GM18870 (cell line): ENCODE data around the gene KLRG1.

Experiments
- ATAC-seq: cut with Tn5 transposase; IDR thresholded peaks from one replicate; pipeline ENCODE4 v1.9.1; 2021; ENCODE audit warnings: moderate library complexity; ENCODE audit not compliant: unreplicated experiment

The KLRG1 gene

DNA sequence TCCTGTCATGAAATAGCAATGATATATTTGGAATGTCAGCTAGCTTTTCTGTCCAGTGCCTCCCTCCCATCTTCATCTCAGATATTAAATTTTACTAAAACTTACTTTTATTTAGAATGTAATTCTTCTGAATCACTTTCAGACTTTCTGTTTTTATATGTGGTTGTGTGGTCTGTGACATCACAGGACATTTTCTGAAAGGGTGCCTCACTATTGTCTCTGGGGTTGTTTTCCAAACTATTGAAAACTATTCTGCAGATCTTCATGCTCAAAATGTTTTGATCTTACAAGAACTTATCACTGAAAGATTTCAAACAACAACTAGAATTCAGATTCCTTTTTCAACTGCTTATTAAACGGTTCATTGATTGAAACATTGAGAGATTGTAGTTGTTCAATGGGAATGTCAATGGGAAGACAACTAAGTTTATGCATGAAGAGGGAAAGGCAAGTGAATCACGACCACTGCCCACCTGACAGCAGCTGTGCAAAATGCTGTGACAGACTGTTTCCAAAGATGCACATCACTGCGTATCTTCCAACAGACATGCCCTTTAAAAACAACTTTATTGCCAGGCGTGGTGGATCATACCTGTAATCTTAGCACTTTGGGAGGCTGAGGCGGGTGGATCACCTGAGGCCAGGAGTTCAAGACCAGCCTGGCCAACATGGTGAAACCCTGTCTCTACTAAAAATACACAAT, 51.3 kb downstream of the KLRG1 start:
- no peak for ATAC-seq

DNA sequence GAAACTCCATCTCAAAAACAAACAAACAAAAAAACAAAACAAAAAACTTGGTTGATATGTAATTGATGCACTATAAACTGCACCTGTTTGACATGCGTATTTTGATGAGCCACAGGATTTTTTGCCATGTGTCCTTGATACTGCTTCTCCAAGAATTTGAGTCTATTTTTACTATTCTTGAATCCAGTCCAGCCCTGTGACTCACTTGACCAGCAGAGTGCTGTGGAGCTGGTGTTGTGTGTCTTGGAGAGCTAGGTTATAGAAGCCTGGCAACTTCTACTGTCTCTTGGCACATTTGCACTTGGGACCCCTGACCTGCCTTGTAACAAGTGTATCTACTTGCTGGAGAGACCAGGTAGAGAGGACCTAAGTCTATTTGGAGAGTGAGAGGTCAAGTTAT, 52.0 kb downstream of the KLRG1 start:
- no peak for ATAC-seq

DNA sequence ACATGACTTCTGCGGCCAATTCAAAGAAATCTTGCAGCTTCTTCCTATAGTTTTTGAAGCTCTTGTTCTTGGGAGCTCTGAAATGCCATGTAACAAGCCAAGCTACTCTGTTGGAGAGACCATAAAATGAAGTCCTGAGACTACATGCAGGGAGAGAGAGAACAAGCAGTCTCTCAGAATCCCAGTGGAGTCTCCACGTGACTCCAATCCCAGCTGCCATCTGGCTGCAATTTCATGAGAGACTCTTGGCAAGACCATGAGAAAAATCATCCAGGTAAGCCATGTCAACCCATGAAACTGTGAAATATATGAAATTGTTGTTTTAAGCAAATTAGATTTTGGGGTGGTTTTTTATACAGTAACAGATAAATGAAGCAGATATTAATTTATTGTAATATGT, 54.4 kb downstream of the KLRG1 start:
- no peak for ATAC-seq

DNA sequence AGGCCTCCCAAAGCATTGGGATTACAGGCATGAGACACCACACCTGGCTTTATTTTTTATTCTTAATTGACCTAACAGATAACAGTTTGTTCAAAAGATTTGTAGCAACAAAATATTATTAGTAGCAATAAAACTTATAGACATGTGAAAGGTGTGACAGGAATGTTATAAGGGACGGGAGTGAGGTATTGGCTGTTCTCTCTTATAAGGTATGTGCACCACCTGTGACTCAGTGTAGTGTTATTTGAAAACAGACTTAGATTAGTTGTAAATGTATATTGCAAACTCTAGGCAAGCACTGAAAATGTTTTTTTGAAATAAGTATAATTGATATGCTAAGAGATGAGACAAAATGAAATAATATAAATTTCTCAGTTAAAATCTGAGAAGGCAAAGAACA, 57.8 kb downstream of the KLRG1 start:
- ATAC-seq: no peak

DNA sequence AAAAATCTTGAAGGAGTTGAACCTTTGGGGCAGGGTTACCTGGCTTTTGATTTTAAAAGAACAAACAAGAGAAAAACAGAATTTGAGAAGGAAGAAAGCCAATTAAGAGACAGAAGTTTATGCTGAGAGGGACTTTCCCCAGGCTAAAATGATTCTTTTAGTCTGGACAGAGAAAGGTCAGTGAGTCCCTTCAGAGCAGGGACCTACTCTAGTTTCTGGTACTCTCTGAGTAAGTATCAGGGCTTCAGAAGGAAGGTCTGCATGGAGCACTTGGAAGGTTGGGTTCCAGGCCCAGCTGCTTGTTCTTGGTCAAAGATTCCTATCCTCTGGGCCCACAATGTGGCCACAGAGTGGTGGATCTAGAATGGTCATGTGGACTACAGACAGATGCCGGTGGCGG, 59.6 kb downstream of the KLRG1 start:
- ATAC-seq: no peak

DNA sequence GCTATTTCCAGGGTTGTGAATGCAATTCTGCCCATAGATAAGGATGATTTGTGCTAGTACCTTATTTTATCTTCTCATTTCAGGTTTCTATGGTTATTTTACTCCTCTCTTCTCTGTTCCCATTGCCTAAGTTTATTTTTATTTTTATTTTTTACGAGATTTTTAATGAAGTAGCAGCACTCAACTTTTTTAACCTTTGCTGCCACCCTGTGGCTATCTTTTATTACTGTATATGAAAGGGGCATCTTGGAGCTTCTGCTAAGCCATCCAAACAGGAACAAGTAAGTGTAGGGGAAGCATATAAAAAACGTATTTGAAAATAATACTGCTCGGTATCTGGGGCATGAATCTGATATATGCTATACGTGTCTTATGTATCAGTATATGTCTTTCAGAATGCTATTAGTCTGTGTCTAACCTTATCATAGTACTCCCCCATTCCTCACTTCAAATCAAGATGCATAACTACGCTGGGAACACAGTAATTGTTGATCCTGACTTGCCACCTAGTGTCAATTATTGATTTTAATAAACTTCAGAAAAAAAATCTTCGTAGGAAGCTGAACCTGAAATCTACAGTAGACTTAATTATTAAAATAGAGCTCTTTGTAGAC, 60.3 kb downstream of the KLRG1 start:
- no peak for ATAC-seq

DNA sequence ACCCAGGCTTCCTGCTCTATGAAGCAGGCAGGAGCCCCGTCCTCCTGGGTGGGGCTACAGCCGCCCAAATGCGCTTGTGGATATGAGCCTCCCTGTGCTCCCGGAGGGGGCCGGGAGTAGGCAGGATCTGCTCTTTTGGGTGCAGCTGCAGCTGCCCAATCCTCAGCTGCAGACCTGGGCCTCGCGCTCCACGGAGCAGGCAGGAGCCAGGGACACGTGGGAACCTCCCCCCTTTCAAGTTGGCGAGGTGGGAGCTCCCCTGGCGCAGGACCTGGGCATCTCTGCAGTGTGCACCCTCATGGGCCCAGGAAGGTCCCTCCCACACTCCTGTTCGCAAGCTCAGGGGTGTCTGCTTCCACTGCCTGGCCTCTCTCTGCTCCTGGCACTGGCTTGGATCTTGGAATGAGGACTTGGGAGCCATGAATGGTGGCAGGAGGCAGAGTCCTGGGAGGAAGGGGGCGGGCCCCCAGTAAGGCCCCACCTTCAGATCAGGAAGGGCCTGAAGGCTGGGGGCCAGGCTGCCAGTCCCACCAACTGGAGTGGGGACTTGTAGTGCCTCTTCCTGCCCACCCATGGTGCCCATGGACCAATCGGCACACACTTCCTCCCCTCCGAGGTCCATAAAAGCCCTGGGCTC, 61.3 kb downstream of the KLRG1 start:
- ATAC-seq: no peak

DNA sequence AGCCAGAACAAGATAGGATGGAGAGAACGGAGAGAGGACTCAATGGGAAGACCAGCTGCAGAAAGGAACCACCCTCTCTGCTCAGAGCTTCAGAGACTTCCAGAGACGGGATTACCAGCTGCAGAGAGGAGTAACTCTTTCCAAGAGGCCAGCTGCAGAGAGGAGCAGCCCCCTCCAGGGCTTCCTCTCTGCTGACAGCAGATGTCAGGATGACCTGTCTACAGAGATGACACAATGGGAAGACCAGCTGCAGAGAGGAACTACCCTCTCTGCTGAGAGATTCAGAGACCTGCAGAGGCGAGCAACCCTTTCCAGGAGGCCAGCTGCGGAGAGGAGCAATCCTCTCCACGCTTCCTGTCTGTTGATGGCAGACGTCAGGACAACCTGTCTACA, 61.8 kb downstream of the KLRG1 start:
- no peak for ATAC-seq

DNA sequence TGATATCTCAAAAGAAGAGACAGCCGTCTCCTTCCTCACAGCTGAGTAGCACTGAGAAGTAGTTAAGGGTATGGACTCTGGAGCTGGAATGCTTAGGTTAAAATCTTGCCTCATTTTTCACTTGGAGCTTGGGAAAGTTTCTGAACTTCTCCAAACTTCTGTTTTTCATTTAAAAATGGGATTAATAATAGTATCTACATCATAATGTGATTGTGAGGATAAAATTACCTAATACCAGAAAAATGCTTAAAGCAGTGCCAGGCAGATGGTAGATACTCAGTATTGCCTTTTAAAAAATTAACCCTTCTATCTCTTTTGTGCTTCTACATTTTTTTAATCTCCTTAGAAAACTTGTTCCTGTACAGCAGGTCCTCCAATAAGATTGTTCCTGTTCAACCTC, 63.3 kb downstream of the KLRG1 start:
- ATAC-seq: no peak
